NCI-H187 treated with DMSO at 0.1 percent for 48 hours (cell line): ENCODE results near the gene IFT52.
"Not testable (repeated sequence)": the region's sequence is repeated elsewhere in the genome, so short reads cannot be mapped to it uniquely, and the experiment has no call there.

Source experiments
- DNase-seq: peaks from one replicate; lab custom pipeline; 2025; lab: John Stamatoyannopoulos, UW

IFT52 gene

DNA sequence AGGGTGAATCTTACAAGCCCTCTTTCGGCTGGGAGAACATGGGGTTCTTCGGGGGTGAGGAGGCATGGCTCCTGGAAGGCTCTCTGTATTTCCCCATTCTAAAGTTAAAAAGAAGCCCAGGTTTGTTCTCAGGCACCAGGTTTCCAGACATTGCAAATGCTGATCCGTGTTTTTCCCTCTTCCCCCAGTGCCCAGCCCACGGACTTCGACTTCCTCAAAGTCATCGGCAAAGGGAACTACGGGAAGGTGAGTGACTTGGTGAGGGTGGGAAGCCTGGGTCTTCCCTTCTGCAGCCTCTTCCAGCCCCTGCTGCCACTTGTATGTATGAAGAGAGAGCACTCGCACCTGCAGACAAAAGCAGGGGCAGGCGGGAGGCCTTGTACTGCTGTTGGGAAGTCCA, 23.3 kb upstream of the IFT52 start:
- no peak for DNase-seq

- DNase-seq = no peak
Measured at GRCh38 chr20:43568706-43569105, 22.0 kb upstream of the IFT52 start.

DNA sequence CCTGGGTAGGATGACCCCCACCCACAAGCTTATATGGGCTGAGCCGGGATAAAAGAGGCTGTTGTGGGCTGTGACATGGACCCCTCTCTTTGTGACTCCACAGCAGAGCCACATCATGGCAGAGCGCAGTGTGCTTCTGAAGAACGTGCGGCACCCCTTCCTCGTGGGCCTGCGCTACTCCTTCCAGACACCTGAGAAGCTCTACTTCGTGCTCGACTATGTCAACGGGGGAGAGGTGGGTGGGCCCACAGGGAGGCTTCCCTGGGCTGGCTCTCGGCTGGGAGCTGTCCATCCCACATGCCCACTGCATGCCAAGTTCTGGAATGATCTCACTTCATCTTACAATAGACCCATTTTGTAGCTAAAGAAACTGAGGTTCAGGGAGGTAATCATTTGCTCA, 21.5 kb upstream of the IFT52 start:
- DNase-seq = no peak

GRCh38 chr20:43570496-43570895, 20.2 kb upstream of the IFT52 start:
- no peak for DNase-seq

GRCh38 chr20:43571310-43571709, 19.4 kb upstream of the IFT52 start:
- DNase-seq = no peak

DNA sequence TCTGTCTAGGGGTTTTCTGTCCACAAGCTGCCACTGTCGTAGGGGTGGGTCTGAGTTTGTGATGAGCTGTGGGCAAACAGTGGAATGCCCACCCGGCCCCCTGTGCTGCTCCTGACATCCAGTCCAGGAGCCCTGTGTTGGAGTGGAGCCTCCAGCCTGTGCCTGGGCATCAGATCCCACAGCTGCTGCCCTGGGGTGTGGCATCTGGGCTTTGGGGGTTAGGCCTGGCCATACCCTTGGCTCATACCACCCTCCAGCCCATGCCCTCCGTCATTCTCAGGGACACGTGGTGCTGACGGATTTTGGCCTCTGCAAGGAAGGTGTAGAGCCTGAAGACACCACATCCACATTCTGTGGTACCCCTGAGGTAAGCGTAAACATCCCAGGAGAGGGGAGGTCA, 19.0 kb upstream of the IFT52 start:
- no peak for DNase-seq

GRCh38 chr20:43572891-43573290, 17.8 kb upstream of the IFT52 start:
- DNase-seq = no peak

DNA sequence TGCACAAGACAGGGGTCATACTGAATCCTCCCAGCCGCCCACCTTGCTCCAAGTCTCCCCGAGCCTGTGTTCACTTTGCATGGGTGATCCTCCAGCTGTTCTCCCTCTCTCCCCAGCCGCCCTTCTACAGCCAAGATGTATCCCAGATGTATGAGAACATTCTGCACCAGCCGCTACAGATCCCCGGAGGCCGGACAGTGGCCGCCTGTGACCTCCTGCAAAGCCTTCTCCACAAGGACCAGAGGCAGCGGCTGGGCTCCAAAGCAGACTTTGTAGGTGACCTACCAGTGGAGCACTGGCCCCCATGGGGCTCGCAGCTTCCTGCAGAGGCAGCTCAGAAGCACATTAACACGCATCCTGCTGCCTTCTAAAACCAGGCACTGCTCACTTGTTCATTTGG, 14.6 kb upstream of the IFT52 start:
- no peak for DNase-seq

DNA sequence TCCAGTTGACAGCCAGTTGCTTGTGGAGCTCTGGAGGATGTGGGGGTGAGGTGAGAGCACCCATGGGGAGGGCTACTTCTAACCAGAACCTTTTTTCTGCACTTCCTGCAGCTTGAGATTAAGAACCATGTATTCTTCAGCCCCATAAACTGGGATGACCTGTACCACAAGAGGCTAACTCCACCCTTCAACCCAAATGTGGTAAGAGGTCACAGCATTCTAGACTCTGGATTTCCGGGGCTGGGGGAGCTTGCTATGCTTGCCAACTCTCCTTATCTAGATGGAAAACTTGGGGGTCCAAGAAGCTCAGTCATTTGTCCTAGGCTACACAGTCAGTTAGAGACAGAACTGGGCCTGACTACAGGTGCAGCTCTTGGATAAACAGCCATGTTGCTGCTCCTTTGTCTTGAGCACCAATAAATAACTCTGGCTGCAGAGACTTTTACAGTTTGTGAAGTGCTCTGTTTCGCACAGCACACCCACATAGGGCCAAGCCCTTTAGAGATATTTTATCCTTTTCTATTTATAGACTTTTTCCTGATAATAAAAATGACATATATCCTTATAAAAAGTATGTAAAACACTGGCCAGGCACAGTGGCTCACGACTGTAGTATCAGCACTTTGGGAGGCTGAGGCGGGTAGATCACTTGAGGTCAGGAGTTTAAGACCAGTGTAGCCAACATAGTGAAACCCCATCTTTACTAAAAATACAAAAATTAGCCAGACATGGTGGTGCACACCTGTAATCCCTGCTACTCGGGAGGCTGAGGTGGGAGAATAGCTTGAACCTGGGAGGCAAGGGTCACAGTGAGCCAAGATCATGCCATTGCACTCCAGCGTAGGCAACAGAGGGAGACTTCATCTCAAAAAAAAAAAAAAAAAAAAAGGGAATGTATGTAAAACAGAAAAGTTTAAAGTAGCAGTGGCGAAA, 10.6 kb upstream of the IFT52 start:
- no peak for DNase-seq

GRCh38 chr20:43583133-43583864, 7.4 kb upstream of the IFT52 start:
- no peak for DNase-seq

- DNase-seq = no peak
Measured at GRCh38 chr20:43583982-43584432, 6.7 kb upstream of the IFT52 start.

GRCh38 chr20:43584448-43585136, 6.1 kb upstream of the IFT52 start:
- no peak for DNase-seq

DNA sequence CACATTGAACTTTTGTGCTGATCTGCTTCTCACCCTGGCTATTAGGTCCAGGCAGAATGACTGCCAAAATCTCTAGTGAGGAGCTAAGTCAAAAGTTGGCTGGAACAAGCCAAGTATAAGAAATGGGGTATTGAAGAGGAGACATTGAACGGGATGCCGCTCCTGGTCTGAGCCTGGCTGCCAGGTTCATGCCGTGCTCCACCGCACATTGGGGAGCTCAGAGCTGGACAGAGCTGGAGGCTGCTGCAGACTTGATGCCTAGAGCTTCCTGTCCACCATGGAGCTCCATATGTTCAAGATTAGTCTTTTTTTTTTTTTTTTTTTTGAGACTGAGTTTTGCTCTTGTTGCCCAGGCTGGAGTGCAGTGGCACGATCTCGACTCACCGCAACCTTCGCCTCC, 4.1 kb upstream of the IFT52 start:
- no peak for DNase-seq

- not testable (repeated sequence) for DNase-seq
Measured at GRCh38 chr20:43588526-43588925, 2.2 kb upstream of the IFT52 start.

DNA sequence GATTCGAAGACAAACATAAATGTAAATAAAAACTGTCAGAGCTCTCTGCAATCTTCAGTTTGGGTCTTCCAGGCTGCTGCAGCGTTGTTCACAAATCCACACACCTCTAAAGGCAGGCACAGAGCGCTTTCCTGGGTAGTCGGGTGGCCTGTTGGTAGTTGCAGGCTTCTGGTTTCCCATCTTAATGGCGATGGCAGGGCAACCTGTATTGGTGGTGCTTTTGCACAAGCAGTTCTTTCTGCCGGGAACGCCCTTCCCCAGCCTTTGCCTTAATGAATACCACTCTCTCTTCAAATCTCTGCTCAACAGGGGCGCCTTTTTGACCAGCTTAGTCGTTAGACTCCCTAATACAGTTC, 723 bp upstream of the IFT52 start:
- no peak for DNase-seq

GRCh38 chr20:43601960-43602359, 11.2 kb downstream of the IFT52 start:
- not testable (repeated sequence) for DNase-seq

GRCh38 chr20:43603124-43603523, 12.4 kb downstream of the IFT52 start:
- no peak for DNase-seq

DNA sequence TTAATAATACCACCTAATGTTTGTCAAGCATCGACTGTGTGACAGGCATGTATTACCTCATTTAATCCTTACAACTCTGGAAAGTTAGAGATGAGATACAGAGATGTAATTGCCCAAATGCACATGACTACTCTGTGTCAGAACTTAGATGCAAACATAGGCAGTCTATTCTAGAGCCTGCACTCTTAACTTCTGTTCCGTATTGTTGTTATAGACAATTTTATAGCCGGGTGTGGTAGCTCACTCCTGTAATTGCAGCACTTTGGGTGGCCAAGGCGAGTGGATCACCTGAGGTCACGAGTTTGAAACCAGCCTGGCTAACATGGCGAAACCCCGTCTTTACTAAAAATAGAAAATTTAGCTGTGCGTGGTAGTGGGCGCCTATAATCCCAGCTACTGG, 15.0 kb downstream of the IFT52 start:
- DNase-seq = no peak

DNA sequence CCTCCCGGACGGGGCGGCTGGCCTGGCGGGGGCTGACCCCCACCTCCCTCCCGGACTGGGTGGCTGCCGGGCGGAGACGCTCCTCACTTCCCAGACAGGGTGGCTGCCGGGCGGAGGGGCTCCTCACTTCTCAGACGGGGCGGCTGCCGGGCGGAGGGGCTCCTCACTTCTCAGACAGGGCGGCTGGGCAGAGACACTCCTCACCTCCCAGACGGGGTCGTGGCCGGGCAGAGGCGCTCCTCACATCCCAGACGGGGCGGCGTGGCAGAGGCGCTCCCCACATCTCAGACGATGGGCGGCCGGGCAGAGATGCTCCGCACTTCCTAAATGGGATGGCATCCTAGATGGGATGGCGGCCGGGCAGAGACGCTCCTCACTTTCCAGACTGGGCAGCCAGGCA, 16.5 kb downstream of the IFT52 start:
- DNase-seq = not testable (repeated sequence)

DNA sequence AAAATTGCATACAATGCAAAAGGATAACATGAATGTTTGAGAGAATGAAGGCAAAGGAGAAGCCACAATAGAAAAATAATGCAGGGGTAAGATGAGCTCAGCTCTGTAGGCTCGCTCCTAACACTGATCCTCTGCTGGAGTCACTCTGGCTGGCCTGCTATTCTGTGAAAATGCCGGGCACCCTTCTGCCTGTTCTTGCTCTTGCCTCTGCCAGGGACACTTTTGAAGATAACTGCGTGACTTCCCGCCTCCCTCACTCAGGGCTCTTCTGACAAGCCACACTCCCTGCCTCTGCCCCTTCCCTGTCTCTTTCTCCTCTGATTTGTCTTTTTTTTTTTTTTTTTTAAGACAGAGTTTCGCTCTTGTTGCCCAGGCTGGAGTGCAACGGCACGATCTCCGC, 40.9 kb downstream of the IFT52 start:
- DNase-seq = no peak

DNA sequence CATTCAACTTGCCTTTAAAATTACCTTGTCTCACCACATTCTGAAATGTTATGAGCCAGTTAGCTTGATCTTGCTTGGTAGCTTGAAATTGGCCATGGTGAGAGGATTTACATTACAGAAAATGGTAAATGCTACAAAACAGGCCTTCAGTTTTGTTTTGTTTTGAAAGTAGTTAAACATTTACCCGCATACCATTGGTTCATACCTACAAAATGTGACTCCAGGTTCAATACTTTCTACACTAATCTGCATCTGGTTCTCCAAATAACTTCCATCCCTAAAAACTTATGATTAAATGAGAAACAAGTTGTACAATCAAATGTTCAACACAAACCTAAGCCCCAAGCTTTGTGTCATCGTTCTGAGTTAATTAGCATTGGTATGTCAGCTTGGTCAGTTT, 45.7 kb downstream of the IFT52 start:
- DNase-seq = no peak

DNA sequence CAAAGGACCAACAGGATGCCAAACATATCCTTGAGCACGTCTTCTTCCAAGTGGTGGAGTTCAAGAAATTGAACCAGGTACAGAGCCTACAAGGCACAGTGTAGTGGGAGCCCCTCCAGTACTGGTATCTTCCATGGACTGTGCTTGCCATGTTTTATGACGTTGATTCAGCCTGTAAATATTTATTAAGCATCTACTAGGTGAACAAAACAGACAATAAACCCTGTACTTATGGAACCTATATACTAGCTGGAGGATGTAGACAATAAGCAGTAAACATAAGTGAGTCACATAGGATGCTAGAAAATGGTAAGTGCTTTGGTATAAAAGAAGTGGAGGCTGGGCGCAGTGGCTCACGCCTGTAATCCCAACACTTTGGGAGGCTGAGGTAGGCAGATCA, 51.8 kb downstream of the IFT52 start:
- no peak for DNase-seq
